Cardiac muscle cell (in vitro differentiated cells and primary cell): ENCODE measurements around the gene ALKAL2. TPM values are rescaled to one million over a fixed set of nuclear protein-coding genes. Genes with fewer than 3 reads are reported as not detected.

Source experiments
- DNase-seq, 2 donors: peaks; one replicate each; pipeline versions ENCODE4 v3.0.0 to v3.0.0-alpha.2; 2010 to 2017; ENCODE audit warnings: low read depth in 1 of 2, low spot score in 1 of 2
- H3K27ac ChIP-seq: fragments of 200-600 bp; sonication (generic); 2 replicates; pipeline ENCODE4 v1.5.1; 2016
- H3K27me3 ChIP-seq: fragments of 200-600 bp; sonication (generic); 2 replicates; pipeline ENCODE4 v1.6.0; 2016; ENCODE audit warnings: control low read depth
- H3K36me3 ChIP-seq: fragments of 200-600 bp; sonication (generic); 2 replicates; pipeline ENCODE4 v1.5.1; 2016; ENCODE audit warnings: control low read depth
- H3K4me1 ChIP-seq: fragments of 200-600 bp; sonication (generic); 2 replicates; pipeline ENCODE4 v1.8.1; 2017; ENCODE audit warnings: low read depth, mild to moderate bottlenecking, mixed run types
- H3K4me3 ChIP-seq: fragments of 200-600 bp; sonication (generic); 2 replicates; pipeline ENCODE4 v1.5.1; 2016; ENCODE audit warnings: mild to moderate bottlenecking
- H3K9me3 ChIP-seq: fragments of 200-600 bp; sonication (generic); 2 replicates; pipeline ENCODE4 v1.5.1; 2017; ENCODE audit warnings: low read depth, mild to moderate bottlenecking, control low read depth
- polyA plus RNA-seq: library from polyadenylated mRNA; unstranded; fragments of >200 nt; fragmentation: Nextera tagmentation; extraction: Ambion mirVana; gene quantifications from 2 replicates; pipeline ENCODE4 v1.2.1, GENCODE V29; 2016
- total RNA-seq: library from RNA; depleted of rRNA; stranded (reverse); fragments of >200 nt; gene quantifications from 2 replicates; pipeline ENCODE4 v1.2.3, GENCODE V29; 2016
- TF ChIP-seq, protein P1 (sequence below): IDR thresholded peaks from 2 replicates; pipeline ENCODE4 v1.5.1; 2012; ENCODE audit warnings: low read depth, mild to moderate bottlenecking, low read length

Gene ALKAL2
- total and polyA plus RNA-seq, 2 experiments from 2014 or later: 0.95 to 1.6 TPM

DNA sequence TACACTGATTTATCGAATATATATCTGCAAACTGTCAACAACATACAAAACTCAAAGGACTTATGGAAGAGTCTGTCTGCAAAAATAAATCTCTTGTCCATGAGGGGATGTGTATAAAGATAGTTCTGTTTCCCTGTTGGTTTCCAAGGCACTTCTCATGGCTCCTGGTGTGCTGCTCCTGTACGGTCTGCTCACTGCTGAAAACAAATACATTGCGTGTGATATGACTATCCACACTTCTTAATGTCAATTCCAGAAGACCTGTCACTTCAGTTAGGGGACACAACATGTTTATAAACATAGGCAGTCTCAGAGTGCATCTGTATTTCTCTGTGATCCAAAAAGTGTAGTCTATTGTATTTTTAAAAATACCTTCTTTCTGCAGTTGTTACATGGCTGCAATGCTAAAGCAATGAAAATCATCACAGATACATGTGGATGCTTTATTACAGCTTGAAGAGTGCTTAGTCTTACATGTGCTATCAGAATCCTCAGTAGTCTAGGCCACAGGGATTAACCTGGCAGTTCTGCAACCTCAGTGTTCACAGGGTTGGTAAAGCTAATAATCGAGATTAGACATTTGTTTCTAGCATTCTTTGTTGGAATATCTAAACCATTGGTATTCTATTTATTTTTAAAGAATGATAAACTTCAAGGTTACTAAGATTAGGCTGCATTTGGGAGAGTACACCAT, 7.8 kb downstream of the ALKAL2 start:
- peaks cover 31% of the 10 kb centered on the region for H3K36me3 ChIP-seq
- H3K4me3 ChIP-seq: no peak overlapping the region
- no peaks in the 10 kb centered on the region for H3K4me1 ChIP-seq
- H3K9me3 ChIP-seq: no peaks in the 10 kb centered on the region
- no peak overlapping the region for H3K27ac ChIP-seq
- peaks cover 10% of the 10 kb centered on the region for H3K27me3 ChIP-seq
- TF ChIP-seq, protein P1, sequence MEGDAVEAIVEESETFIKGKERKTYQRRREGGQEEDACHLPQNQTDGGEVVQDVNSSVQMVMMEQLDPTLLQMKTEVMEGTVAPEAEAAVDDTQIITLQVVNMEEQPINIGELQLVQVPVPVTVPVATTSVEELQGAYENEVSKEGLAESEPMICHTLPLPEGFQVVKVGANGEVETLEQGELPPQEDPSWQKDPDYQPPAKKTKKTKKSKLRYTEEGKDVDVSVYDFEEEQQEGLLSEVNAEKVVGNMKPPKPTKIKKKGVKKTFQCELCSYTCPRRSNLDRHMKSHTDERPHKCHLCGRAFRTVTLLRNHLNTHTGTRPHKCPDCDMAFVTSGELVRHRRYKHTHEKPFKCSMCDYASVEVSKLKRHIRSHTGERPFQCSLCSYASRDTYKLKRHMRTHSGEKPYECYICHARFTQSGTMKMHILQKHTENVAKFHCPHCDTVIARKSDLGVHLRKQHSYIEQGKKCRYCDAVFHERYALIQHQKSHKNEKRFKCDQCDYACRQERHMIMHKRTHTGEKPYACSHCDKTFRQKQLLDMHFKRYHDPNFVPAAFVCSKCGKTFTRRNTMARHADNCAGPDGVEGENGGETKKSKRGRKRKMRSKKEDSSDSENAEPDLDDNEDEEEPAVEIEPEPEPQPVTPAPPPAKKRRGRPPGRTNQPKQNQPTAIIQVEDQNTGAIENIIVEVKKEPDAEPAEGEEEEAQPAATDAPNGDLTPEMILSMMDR: no peak
- no peak for DNase-seq

DNA sequence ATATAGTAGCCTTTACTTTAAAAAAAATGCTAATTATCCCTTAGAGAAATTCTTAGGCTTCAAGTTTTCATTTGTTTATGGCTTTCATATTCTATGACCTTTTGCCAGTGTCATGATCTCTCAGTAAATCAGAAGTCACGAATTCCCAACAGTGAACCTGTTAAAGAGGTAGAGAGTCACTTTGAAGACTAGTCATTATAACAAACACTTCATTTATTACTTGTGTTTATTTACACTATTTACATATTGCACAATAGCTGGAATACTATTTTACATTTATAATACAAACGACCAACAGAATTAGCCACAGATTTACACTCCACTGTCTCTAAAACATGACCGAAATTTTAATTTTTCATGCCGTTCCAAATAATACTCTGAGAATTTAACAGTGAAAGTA, 8.5 kb downstream of the ALKAL2 start:
- H3K9me3 ChIP-seq: no peaks in the 10 kb centered on the region
- H3K36me3 ChIP-seq: peaks cover 32% of the 10 kb centered on the region
- peaks cover 2% of the 10 kb centered on the region for H3K27me3 ChIP-seq
- H3K4me3 ChIP-seq: no peak overlapping the region
- TF ChIP-seq, protein P1: no peak
- H3K4me1 ChIP-seq: no peaks in the 10 kb centered on the region
- DNase-seq: no peak
- H3K27ac ChIP-seq: no peak overlapping the region

DNA sequence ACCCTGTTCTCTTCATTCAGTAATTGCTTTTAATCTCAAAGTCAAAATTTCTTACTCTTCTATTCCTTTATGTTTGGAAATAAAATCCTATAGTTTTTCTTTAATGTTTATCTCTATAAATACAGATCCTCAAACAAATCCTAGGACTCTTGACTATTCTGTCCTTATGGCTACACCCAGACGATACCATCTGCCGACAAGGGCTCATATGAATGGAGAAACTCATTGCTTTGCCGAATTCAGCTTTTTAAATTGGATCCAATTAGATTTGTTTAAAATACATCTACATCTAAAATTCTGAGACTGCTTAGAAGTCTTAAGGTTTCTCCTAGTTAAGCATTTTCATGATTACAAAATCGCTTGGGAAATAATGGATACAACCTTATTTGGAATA, 9.0 kb downstream of the ALKAL2 start:
- H3K4me3 ChIP-seq: no peak overlapping the region
- H3K27ac ChIP-seq: no peak overlapping the region
- TF ChIP-seq, protein P1: no peak
- H3K36me3 ChIP-seq: peaks cover 32% of the 10 kb centered on the region
- no peaks in the 10 kb centered on the region for H3K4me1 ChIP-seq
- H3K27me3 ChIP-seq: no peaks in the 10 kb centered on the region
- DNase-seq: peak in 1 of 2 donors; percentile 10
- no peaks in the 10 kb centered on the region for H3K9me3 ChIP-seq

DNA sequence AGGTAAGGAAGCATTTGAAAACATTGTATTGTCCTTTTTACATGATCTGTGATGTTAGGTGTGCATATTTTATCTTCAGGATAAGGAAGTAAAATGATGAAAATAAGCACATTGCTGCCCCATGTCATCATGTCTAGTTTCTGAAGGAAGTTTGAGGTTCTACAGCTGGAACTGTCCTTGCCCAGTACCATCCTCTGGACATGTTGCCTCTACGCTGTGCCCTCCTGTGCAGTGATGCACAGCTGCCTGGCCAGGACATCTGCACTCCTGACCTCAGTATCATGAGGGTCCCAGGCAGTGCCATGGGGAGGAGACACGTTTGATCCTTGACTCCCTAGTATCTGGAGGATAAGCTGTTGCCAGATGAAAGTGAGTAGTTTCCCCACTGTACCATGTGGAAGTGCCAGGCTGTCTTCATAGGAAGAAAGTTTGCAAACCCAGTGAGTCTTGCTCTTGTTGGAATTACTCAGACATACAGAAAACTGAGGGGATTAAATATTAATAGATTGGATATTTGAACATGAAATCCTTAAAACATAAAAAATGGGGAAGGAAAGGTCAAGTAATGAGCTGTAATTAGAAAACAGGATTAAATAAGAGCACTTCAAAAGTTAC, 9.5 kb downstream of the ALKAL2 start:
- no peaks in the 10 kb centered on the region for H3K9me3 ChIP-seq
- H3K4me1 ChIP-seq: no peaks in the 10 kb centered on the region
- H3K27me3 ChIP-seq: no peaks in the 10 kb centered on the region
- H3K4me3 ChIP-seq: no peak overlapping the region
- H3K27ac ChIP-seq: no peak overlapping the region
- TF ChIP-seq, protein P1: no peak
- no peak for DNase-seq
- H3K36me3 ChIP-seq: peaks cover 32% of the 10 kb centered on the region

DNA sequence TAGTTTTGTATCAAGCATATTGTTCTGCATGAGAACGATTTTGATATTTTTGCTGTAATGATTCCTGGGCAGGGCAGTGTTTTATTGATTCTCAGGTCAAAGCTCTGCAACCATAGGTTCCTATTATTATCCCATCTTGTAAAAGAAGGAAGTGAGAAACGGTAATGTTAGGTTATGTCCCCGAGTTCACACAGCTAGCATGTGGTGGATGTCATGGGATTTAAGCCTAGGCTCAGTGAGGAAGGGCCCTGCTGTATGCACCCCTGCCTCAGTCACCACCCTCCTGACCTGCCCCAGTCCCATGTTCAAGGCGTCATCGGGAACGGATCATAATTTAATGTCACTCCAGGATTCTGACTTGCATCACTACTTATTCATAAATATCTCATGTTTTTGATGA, 12.4 kb downstream of the ALKAL2 start:
- peaks cover 41% of the 10 kb centered on the region for H3K36me3 ChIP-seq
- TF ChIP-seq, protein P1: no peak

More for the DNA sequence above, 12.4 kb downstream of the ALKAL2 start:
- Histone ChIP-seq H3K27ac (no peak overlapping the region), H3K4me1 (no peaks in the 10 kb centered on the region), H3K9me3 (no peaks in the 10 kb centered on the region), H3K27me3 (no peaks in the 10 kb centered on the region), H3K4me3 (no peak overlapping the region)
- DNase-seq: no peak
